Astrocyte (in vitro differentiated cells and primary cell): ENCODE results near the gene SSU72. TPM values are rescaled to one million over a fixed set of nuclear protein-coding genes. Genes with fewer than 3 reads are reported as not detected.

Experiments
- DNase-seq: peaks from one replicate; pipeline ENCODE4 v3.0.0-alpha.2; 2010; ENCODE audit warnings: low read depth
- FAIRE-seq: peaks from 2 replicates; lab custom pipeline; 2011; peaks lifted over from hg19 to GRCh38; lab: Jason Lieb, UNC
- H2AFZ ChIP-seq: 2 replicates; pipeline ENCODE4 v1.6.0; 2012; ENCODE audit warnings: low read depth, low read length, inconsistent platforms
- H3K27ac ChIP-seq: 2 replicates; pipeline ENCODE4 v1.5.1; 2011; ENCODE audit warnings: low read depth, low read length, inconsistent platforms
- H3K27me3 ChIP-seq: 2 replicates; pipeline ENCODE4 v1.6.0; 2011; ENCODE audit warnings: low read length, inconsistent platforms; ENCODE audit not compliant: insufficient read depth
- H3K36me3 ChIP-seq: 2 replicates; pipeline ENCODE4 v1.5.1; 2011; ENCODE audit warnings: low read length, inconsistent platforms; ENCODE audit not compliant: insufficient read depth
- H3K4me1 ChIP-seq: 2 replicates; pipeline ENCODE4 v1.5.1; 2011; ENCODE audit warnings: low read length, inconsistent platforms; ENCODE audit not compliant: insufficient read depth
- H3K4me2 ChIP-seq: 2 replicates; pipeline ENCODE4 v1.6.0; 2012; ENCODE audit warnings: low read length, inconsistent platforms
- H3K4me3 ChIP-seq: 2 replicates; pipeline ENCODE4 v1.5.1; 2011; ENCODE audit warnings: low read depth, mild to moderate bottlenecking, low read length, inconsistent platforms; ENCODE audit not compliant: insufficient read depth
- H3K79me2 ChIP-seq: 2 replicates; pipeline ENCODE4 v1.6.0; 2012; ENCODE audit warnings: mild to moderate bottlenecking, low read length, inconsistent platforms; ENCODE audit not compliant: insufficient read depth
- H3K9ac ChIP-seq: 2 replicates; pipeline ENCODE4 v1.6.0; 2012; ENCODE audit warnings: mild to moderate bottlenecking, low read length, inconsistent platforms
- H3K9me3 ChIP-seq: 2 replicates; pipeline ENCODE4 v1.5.1; 2012; ENCODE audit warnings: low read depth, mild to moderate bottlenecking, low read length, inconsistent platforms; ENCODE audit not compliant: insufficient read depth
- H4K20me1 ChIP-seq: 2 replicates; pipeline ENCODE4 v1.6.0; 2012; ENCODE audit warnings: low read length, inconsistent platforms; ENCODE audit not compliant: insufficient read depth
- H3K27ac Mint-ChIP-seq: one replicate; pipeline ENCODE4 v1.8.0; 2021; ENCODE audit warnings: mild to moderate bottlenecking, mixed read lengths; ENCODE audit not compliant: unreplicated experiment
- H3K27me3 Mint-ChIP-seq: one replicate; pipeline ENCODE4 v1.8.0; 2021; ENCODE audit warnings: low read depth, mixed read lengths; ENCODE audit not compliant: unreplicated experiment
- H3K36me3 Mint-ChIP-seq: one replicate; pipeline ENCODE4 v1.8.0; 2021; ENCODE audit warnings: low read depth, mixed read lengths; ENCODE audit not compliant: unreplicated experiment
- H3K4me1 Mint-ChIP-seq: one replicate; pipeline ENCODE4 v1.8.0; 2021; ENCODE audit warnings: low read depth, mixed read lengths; ENCODE audit not compliant: unreplicated experiment
- H3K4me3 Mint-ChIP-seq: one replicate; pipeline ENCODE4 v1.8.0; 2021; ENCODE audit warnings: mild to moderate bottlenecking, moderate library complexity, mixed read lengths; ENCODE audit not compliant: unreplicated experiment
- H3K9me3 Mint-ChIP-seq: one replicate; pipeline ENCODE4 v1.8.0; 2021; ENCODE audit warnings: mild to moderate bottlenecking, mixed read lengths; ENCODE audit not compliant: unreplicated experiment
- EZH2 ChIP-seq: IDR thresholded peaks from 2 replicates; pipeline ENCODE4 v1.6.1; 2012; ENCODE audit warnings: mild to moderate bottlenecking, low read length, inconsistent platforms; ENCODE audit not compliant: insufficient read depth
- total RNA-seq: library from RNA; stranded (reverse); gene quantifications from 2 replicates; pipeline ENCODE4 v1.2.1, GENCODE V29; 2021
- TF ChIP-seq, protein P1 (sequence below): IDR thresholded peaks from 2 replicates; pipeline ENCODE4 v1.5.1; 2011; ENCODE audit warnings: low read depth, mild to moderate bottlenecking, inconsistent platforms, low read length, moderate library complexity; ENCODE audit not compliant: insufficient read depth

SSU72 gene
- total RNA-seq, 1 donor from 2014 or later: 145 TPM

DNA sequence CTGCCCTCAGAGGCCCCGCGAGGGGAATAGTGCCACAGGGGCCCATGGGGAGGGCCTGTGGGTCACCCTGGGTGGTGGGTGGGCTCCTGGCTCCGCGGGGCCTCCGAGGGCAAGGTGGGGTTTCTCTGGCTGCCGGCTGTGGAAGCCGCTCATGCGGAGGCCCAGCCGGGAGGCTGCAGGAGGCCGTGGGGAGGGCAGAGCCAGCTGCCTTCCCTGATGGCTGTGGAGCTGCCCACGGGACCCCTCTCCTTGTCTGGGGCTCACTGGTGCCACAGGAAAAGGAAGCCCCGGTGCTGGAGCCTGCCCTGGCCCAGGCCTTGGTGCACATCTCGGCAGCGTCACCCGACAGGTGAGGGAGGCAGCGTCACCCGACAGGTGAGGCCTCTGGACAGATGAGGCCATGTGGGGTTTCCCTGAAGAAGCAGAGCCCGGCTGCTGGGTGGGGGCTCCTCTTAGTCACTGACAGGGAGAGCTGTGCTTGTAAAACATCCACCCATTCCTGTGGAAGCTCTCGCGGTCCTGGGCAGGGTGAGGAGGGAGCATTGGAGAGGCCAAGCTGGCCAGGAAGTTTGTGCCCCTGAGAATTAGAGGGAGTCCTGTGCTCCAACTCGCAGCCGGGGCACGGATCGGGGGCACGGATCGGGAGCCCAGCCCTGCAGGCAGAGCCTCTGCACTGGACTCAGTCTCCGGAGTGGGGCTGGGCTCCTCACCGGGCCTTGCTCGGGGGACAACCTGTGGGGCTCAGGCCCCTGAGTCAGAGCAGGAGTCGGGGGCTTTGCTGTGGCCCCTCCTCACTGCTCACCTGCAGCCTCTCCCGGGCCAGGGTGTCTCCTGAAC, 46.7 kb upstream of the SSU72 start:
- H3K9ac ChIP-seq: no peak overlapping the region
- no peak overlapping the region for H3K4me3 ChIP-seq
- peaks cover 24% of the 10 kb centered on the region for H3K79me2 ChIP-seq
- H4K20me1 ChIP-seq: peaks cover 68% of the 10 kb centered on the region
- FAIRE-seq: no peak
- H3K27ac ChIP-seq: no peak overlapping the region
- Mint-ChIP-seq H3K27ac (no peak overlapping the region), H3K9me3 (no peaks in the 10 kb centered on the region), H3K27me3 (no peaks in the 10 kb centered on the region), H3K4me1 (peaks cover 15% of the 10 kb centered on the region), H3K4me3 (no peak overlapping the region), H3K36me3 (peaks cover 4% of the 10 kb centered on the region)
- H2AFZ ChIP-seq: no peak overlapping the region
- peaks cover 16% of the 10 kb centered on the region for H3K4me1 ChIP-seq
- TF ChIP-seq, protein P1, sequence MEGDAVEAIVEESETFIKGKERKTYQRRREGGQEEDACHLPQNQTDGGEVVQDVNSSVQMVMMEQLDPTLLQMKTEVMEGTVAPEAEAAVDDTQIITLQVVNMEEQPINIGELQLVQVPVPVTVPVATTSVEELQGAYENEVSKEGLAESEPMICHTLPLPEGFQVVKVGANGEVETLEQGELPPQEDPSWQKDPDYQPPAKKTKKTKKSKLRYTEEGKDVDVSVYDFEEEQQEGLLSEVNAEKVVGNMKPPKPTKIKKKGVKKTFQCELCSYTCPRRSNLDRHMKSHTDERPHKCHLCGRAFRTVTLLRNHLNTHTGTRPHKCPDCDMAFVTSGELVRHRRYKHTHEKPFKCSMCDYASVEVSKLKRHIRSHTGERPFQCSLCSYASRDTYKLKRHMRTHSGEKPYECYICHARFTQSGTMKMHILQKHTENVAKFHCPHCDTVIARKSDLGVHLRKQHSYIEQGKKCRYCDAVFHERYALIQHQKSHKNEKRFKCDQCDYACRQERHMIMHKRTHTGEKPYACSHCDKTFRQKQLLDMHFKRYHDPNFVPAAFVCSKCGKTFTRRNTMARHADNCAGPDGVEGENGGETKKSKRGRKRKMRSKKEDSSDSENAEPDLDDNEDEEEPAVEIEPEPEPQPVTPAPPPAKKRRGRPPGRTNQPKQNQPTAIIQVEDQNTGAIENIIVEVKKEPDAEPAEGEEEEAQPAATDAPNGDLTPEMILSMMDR: no peak
- no peak for TF ChIP-seq EZH2
- no peaks in the 10 kb centered on the region for H3K27me3 ChIP-seq
- no peak for DNase-seq
- H3K9me3 ChIP-seq: no peaks in the 10 kb centered on the region
- H3K36me3 ChIP-seq: peaks cover 3% of the 10 kb centered on the region
- H3K4me2 ChIP-seq: no peak overlapping the region

DNA sequence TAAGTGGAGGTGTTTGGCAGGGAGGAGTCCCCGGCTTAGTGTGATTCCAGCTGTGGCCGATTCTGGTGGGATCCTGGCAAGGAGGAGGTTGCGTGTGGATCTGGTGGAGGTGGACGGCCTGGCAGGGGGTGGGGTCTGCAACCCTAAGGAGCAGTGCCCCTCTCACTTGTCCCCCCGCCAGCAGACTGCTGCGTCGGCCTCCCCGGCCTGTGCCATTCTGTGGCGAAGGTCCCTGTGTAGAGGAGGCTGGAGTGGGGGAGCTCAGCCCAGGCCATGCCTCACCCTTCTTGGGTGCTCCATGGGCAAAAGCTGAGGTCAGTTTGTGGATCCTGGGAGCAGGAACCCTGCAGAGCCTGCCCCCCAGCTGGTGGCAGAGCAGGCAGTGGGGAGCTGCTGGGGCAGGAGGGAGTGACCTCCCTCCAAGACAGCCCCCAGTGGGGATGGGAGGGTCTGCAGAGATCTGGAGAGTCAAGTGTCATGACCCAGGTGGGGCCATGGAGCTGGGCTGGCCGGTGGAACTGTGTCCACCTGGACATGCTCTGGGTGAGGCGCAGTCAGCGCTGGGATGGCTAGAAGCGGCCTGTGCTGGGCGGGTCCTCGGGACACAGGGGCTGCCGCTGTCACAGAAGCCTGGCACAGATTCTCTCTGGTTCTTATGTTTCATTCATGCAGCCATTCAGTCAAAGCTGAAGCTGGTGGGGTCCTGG, 45.9 kb upstream of the SSU72 start:
- H3K4me1 ChIP-seq: peaks cover 18% of the 10 kb centered on the region
- Mint-ChIP-seq H3K4me3 (no peak overlapping the region), H3K27me3 (no peaks in the 10 kb centered on the region), H3K27ac (no peak overlapping the region), H3K9me3 (no peaks in the 10 kb centered on the region), H3K36me3 (peaks cover 4% of the 10 kb centered on the region), H3K4me1 (peaks cover 15% of the 10 kb centered on the region)
- no peak overlapping the region for H3K9ac ChIP-seq
- H3K4me2 ChIP-seq: no peak overlapping the region
- no peak for TF ChIP-seq EZH2
- TF ChIP-seq, protein P1: no peak
- H3K36me3 ChIP-seq: peaks cover 3% of the 10 kb centered on the region
- H4K20me1 ChIP-seq: peaks cover 69% of the 10 kb centered on the region
- FAIRE-seq (no peak), DNase-seq (no peak)
- H2AFZ ChIP-seq: no peak overlapping the region
- peaks cover 28% of the 10 kb centered on the region for H3K79me2 ChIP-seq
- H3K9me3 ChIP-seq: no peaks in the 10 kb centered on the region
- H3K4me3 ChIP-seq: no peak overlapping the region
- no peak overlapping the region for H3K27ac ChIP-seq
- H3K27me3 ChIP-seq: no peaks in the 10 kb centered on the region
